Measurements from ENCODE around the gene KIAA0513.

Gene KIAA0513

DNA sequence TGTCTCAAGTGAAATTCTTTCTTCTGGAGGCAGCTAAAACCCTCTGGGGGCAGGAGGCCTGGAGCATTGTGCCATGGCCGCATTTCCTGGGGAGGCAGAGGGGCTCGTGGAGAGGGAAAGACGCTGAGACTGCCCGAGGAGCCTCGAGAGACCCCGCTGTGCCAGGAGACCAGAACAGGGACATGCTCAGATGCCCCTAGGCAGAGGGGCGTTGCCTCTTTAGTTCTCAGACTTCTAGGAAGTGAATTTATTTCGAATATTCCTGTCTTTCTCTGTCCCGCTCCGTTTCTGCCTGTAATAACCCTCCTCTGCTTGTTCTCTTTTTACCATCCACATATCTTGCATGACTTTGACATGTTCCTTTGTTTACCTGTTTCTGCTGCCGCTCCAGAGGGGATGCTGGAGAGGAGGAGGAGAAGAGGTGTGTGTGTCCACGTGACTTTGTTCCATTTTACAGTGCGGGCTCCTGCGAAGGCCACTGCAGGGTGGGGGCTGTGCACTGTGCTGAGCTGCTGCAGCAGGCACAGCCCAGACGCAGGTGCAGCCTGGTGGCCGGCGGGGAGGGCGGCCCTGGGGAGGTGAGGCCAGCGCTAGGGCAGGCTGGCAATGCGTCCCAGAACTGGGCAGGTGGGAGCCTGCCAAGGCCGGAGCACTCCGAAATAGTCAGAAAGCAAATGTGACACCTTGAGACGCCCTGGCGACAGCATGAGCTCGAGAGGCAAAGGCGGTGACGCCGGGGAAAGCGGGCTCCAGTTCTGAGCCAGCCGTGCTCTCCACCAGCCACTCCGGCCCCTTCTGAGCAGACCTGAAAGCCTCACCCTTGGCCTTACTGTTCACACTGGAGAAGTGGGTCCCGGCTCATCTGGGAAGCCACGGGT is 54.8 kb downstream of the KIAA0513 start:
- no peak overlapping the region for H3K27ac ChIP-seq
- TF ChIP-seq, protein P1, sequence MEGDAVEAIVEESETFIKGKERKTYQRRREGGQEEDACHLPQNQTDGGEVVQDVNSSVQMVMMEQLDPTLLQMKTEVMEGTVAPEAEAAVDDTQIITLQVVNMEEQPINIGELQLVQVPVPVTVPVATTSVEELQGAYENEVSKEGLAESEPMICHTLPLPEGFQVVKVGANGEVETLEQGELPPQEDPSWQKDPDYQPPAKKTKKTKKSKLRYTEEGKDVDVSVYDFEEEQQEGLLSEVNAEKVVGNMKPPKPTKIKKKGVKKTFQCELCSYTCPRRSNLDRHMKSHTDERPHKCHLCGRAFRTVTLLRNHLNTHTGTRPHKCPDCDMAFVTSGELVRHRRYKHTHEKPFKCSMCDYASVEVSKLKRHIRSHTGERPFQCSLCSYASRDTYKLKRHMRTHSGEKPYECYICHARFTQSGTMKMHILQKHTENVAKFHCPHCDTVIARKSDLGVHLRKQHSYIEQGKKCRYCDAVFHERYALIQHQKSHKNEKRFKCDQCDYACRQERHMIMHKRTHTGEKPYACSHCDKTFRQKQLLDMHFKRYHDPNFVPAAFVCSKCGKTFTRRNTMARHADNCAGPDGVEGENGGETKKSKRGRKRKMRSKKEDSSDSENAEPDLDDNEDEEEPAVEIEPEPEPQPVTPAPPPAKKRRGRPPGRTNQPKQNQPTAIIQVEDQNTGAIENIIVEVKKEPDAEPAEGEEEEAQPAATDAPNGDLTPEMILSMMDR (conservative IDR thresholded peaks at IDR 0.05): no peak
- TF ChIP-seq ZFX (IDR thresholded peaks at IDR 0.05): no peak

DNA sequence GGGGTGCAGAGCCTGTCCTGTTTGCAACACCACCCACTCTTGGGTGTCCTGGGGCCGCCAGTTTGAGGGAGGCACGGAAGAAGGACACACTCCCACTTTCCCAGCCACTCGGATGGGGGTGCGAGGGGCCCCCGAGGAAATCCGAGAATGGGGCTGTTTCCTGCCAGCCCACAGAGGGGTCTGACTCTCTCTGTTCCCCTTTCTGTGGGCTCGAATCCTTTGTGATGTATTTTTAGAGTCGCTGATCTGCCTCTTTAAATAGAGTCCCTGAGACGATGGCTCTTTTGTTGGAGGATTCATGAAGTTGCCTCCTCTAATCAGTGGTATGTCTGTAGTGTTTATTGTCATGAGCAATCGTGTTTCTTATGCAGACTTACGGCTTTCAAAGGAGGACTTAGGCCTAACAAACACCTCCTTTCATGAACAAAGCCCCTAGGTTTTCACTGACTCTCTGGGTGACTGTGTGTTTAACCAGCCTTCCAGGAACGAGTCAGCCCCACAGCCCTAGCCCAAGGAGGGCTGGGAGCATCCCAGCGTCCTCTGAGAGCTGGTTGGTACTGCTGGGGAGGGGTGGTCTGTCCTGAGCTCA is 55.5 kb downstream of the KIAA0513 start:
- TF ChIP-seq ZFX (IDR thresholded peaks at IDR 0.05): no peak
- TF ChIP-seq, protein P1 (conservative IDR thresholded peaks at IDR 0.05): no peak
- H3K27ac ChIP-seq: no peak overlapping the region

GRCh38 chr16:85084841-85085510 is 57.4 kb downstream of the KIAA0513 start:
- no peak for TF ChIP-seq ZFX (IDR thresholded peaks at IDR 0.05)
- TF ChIP-seq, protein P1 (conservative IDR thresholded peaks at IDR 0.05): no peak
- no peak overlapping the region for H3K27ac ChIP-seq

GRCh38 chr16:85085721-85086120 is 58.1 kb downstream of the KIAA0513 start:
- TF ChIP-seq ZFX (IDR thresholded peaks at IDR 0.05): no peak
- TF ChIP-seq, protein P1 (conservative IDR thresholded peaks at IDR 0.05): no peak
- H3K27ac ChIP-seq: no peak overlapping the region

- TF ChIP-seq ZFX (IDR thresholded peaks at IDR 0.05): no peak
- TF ChIP-seq, protein P1 (conservative IDR thresholded peaks at IDR 0.05): no peak; the same call in 1 of the 2 replicates
- H3K27ac ChIP-seq: no peak overlapping the region
These were observed 59.0 kb downstream of the KIAA0513 start for GRCh38 chr16:85086347-85087291.

DNA sequence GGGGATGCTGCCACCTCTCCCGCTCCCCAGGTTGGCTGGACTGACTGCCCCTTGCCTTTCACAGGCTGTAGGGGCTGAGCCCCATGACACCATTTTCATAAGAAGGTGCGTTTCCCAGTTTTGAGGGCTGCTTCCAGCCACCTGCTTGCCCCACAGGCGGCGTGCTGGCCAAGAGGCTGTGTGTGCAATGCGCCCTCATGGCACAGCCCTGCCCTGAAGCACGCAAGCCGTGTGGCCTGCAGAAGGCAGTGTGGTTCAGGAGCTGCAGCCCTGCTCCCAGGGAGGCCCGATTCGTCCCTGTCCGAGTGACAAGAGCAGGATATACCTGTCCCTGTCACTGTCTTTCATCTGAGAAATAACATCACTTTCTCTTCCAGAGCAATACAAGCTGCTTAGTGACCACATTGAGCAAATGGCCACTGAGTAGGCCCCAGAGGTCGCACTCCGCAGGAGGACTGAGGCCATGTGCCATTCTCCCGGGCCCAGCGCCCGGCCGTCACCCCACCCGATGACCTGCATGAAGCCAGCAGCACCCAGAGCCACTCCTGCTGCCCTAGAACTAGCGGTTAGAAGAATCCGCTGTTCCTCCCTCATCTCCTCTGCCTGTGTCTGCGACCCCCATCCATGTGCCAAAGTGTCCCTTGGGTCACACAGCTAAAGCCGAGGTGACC is 60.4 kb downstream of the KIAA0513 start:
- H3K27ac ChIP-seq: no peak overlapping the region
- TF ChIP-seq, protein P1 (conservative IDR thresholded peaks at IDR 0.05): no peak
- no peak for TF ChIP-seq ZFX (IDR thresholded peaks at IDR 0.05)
